GM21576 (cell line): ENCODE measurements around the gene EID1.

Experiments
- ATAC-seq: cut with Tn5 transposase; IDR thresholded peaks from one replicate; pipeline ENCODE4 v1.9.1; 2021; ENCODE audit warnings: mild to moderate bottlenecking, moderate library complexity; ENCODE audit not compliant: unreplicated experiment

EID1 gene

GRCh38 chr15:48868023-48868422 lies 9.9 kb upstream of the EID1 start:
- no peak for ATAC-seq

GRCh38 chr15:48868536-48868935 lies 9.4 kb upstream of the EID1 start:
- ATAC-seq = no peak

GRCh38 chr15:48869966-48870365 lies 8.0 kb upstream of the EID1 start:
- no peak for ATAC-seq

GRCh38 chr15:48871542-48871941 lies 6.4 kb upstream of the EID1 start:
- no peak for ATAC-seq

- ATAC-seq = no peak
Measured at GRCh38 chr15:48872632-48873031, 5.3 kb upstream of the EID1 start.

GRCh38 chr15:48875241-48875960 lies 2.5 kb upstream of the EID1 start:
- ATAC-seq = no peak

GRCh38 chr15:48876057-48876456 lies 1.9 kb upstream of the EID1 start:
- no peak for ATAC-seq

- no peak for ATAC-seq
Measured at GRCh38 chr15:48880070-48880634, 2.2 kb downstream of the EID1 start.

GRCh38 chr15:48883699-48884098 lies 5.8 kb downstream of the EID1 start:
- no peak for ATAC-seq

- ATAC-seq = no peak
Measured at GRCh38 chr15:48887144-48887543, 9.2 kb downstream of the EID1 start.

GRCh38 chr15:48888191-48888590 lies 10.3 kb downstream of the EID1 start:
- ATAC-seq = no peak

- ATAC-seq = no peak
Measured at GRCh38 chr15:48888836-48889235, 10.9 kb downstream of the EID1 start.

- ATAC-seq = no peak
Measured at GRCh38 chr15:48889925-48890324, 12.0 kb downstream of the EID1 start.

GRCh38 chr15:48890375-48890972 lies 12.5 kb downstream of the EID1 start:
- no peak for ATAC-seq

GRCh38 chr15:48891232-48891765 lies 13.4 kb downstream of the EID1 start:
- no peak for ATAC-seq

GRCh38 chr15:48893311-48893710 lies 15.4 kb downstream of the EID1 start:
- no peak for ATAC-seq

GRCh38 chr15:48896869-48897814 lies 19.2 kb downstream of the EID1 start:
- ATAC-seq = no peak

- ATAC-seq = no peak
Measured at GRCh38 chr15:48898032-48898431, 20.1 kb downstream of the EID1 start.

- ATAC-seq = no peak
Measured at GRCh38 chr15:48898446-48898845, 20.5 kb downstream of the EID1 start.

GRCh38 chr15:48899793-48900192 lies 21.9 kb downstream of the EID1 start:
- no peak for ATAC-seq

- no peak for ATAC-seq
Measured at GRCh38 chr15:48904758-48905157, 26.8 kb downstream of the EID1 start.
